Endothelial cell of umbilical vein (primary cell): ENCODE measurements around the gene SH3PXD2B. TPM values are rescaled to one million over a fixed set of nuclear protein-coding genes. Genes with fewer than 3 reads are reported as not detected.

ENCODE experiments used
- BruUV-seq: library from RNA; stranded (reverse); fragments of 400-500 nt; replicated peaks from 2 replicates; lab custom pipeline; 2021; lab: Mats Ljungman, UMichigan
- CTCF ChIA-PET: fragments of 300-600, 350-600 bp; sonication (Branson Sonifier 250); formaldehyde crosslinking; loops from one replicate; lab custom pipeline; 2021; ENCODE audit warnings: antibody characterized with exemption, inconsistent platforms; lab: Charles Lee
- POLR2A ChIA-PET: fragments of 300-600, 350-600 bp; sonication (Branson Sonifier 250); formaldehyde crosslinking; loops from one replicate; lab custom pipeline; 2021; ENCODE audit warnings: antibody characterized with exemption, inconsistent platforms; lab: Charles Lee
- DNase-seq: peaks from one replicate; pipeline ENCODE4 v3.0.0-alpha.2; 2011; ENCODE audit warnings: low read depth, low spot score
- FAIRE-seq: peaks from 2 replicates; lab custom pipeline; 2011; peaks lifted over from hg19 to GRCh38; lab: Jason Lieb, UNC
- H2AFZ ChIP-seq: 2 replicates; pipeline ENCODE4 v1.6.0; 2012; ENCODE audit warnings: low read depth, low read length, control low read depth, inconsistent platforms
- H3K27ac ChIP-seq: 2 replicates; pipeline ENCODE4 v1.5.1; 2011; ENCODE audit warnings: low read depth, mild to moderate bottlenecking, control low read depth, low read length, moderate library complexity; ENCODE audit not compliant: insufficient read depth
- H3K27me3 ChIP-seq, 2 experiments: 2 replicates each; pipeline versions ENCODE4 v1.6.0 to v1.6.1; 2011; ENCODE audit warnings: low read length in 2 of 2, mixed read lengths in 1 of 2; ENCODE audit not compliant: control insufficient read depth in 2 of 2, insufficient read depth in 2 of 2
- H3K36me3 ChIP-seq, 2 experiments: 2 replicates in 1 of 2; 3 replicates in 1 of 2; pipeline ENCODE4 v1.5.1; 2011; ENCODE audit warnings: low read length in 2 of 2, mild to moderate bottlenecking in 1 of 2, moderate library complexity in 1 of 2; ENCODE audit not compliant: control insufficient read depth in 2 of 2, insufficient read depth in 2 of 2; ENCODE audit errors: extremely low read depth in 1 of 2
- H3K4me1 ChIP-seq: 3 replicates; pipeline ENCODE4 v1.5.1; 2011; ENCODE audit warnings: mild to moderate bottlenecking, low read length; ENCODE audit not compliant: control insufficient read depth, insufficient read depth; ENCODE audit errors: extremely low read depth
- H3K4me2 ChIP-seq: 2 replicates; pipeline ENCODE4 v1.6.1; 2011; ENCODE audit warnings: low read length, control low read depth, mixed read lengths; ENCODE audit not compliant: insufficient read depth
- H3K4me3 ChIP-seq, 3 experiments: fragments of 200-600 bp in 1 of 3; sonication (generic), shearing (Covaris generic) in 1 of 3; replicated peaks in 1 of 3; 2 replicates each; pipeline ENCODE4 v1.5.1; 2011 to 2016; ENCODE audit warnings: control low read depth in 3 of 3, low read length in 3 of 3, mild to moderate bottlenecking in 2 of 3, inconsistent platforms in 1 of 3, low read depth in 1 of 3, moderate library complexity in 1 of 3; ENCODE audit not compliant: insufficient read depth in 1 of 3
- H3K79me2 ChIP-seq: 2 replicates; pipeline ENCODE4 v1.6.0; 2012; ENCODE audit warnings: low read length, inconsistent platforms; ENCODE audit not compliant: control insufficient read depth, insufficient read depth
- H3K9ac ChIP-seq: replicated peaks from 2 replicates; pipeline ENCODE3; 2011; ENCODE audit warnings: low read length, control low read depth; ENCODE audit not compliant: insufficient read depth; ENCODE audit errors: extremely low read depth
- H3K9me1 ChIP-seq: replicated peaks from 3 replicates; pipeline ENCODE4 v1.6.0; 2011; ENCODE audit warnings: mild to moderate bottlenecking, low read length; ENCODE audit not compliant: control insufficient read depth, insufficient read depth; ENCODE audit errors: extremely low read depth
- H3K9me3 ChIP-seq: replicated peaks from 2 replicates; pipeline ENCODE4 v1.5.1; 2012; ENCODE audit warnings: low read length, inconsistent platforms; ENCODE audit not compliant: control insufficient read depth, insufficient read depth
- H4K20me1 ChIP-seq: replicated peaks from 2 replicates; pipeline ENCODE3; 2011; ENCODE audit warnings: mild to moderate bottlenecking, low read length; ENCODE audit not compliant: control insufficient read depth, insufficient read depth; ENCODE audit errors: extremely low read depth
- CTCF ChIP-seq, 2 donors: IDR thresholded peaks; 1 replicate in 1 of 2; 2 replicates in 1 of 2; pipeline ENCODE4 v1.5.1; 2011; ENCODE audit warnings: low read length in 2 of 2, mild to moderate bottlenecking in 2 of 2, moderate library complexity in 2 of 2, control low read depth in 1 of 2, inconsistent platforms in 1 of 2, low read depth in 1 of 2; ENCODE audit not compliant: insufficient read depth in 1 of 2; ENCODE audit errors: extremely low read depth in 1 of 2
- EZH2 ChIP-seq: IDR thresholded peaks from 2 replicates; pipeline ENCODE4 v1.6.1; 2012; ENCODE audit warnings: borderline replicate concordance, low read depth, mild to moderate bottlenecking, moderate library complexity, low read length, inconsistent platforms; ENCODE audit not compliant: severe bottlenecking
- FOS ChIP-seq: IDR thresholded peaks from 2 replicates; pipeline ENCODE4 v1.6.1; 2011; ENCODE audit warnings: mild to moderate bottlenecking, low read length, moderate library complexity, borderline replicate concordance; ENCODE audit not compliant: insufficient read depth
- GATA2 ChIP-seq: IDR thresholded peaks from 2 replicates; pipeline ENCODE4 v1.7.0; 2011; ENCODE audit warnings: low read depth, mild to moderate bottlenecking, moderate library complexity, mixed read lengths, low read length; ENCODE audit not compliant: insufficient read length, insufficient read depth
- JUN ChIP-seq: IDR thresholded peaks from 2 replicates; pipeline ENCODE4 v1.6.1; 2011; ENCODE audit warnings: borderline replicate concordance, low read depth; ENCODE audit not compliant: insufficient read length, insufficient read depth
- MAX ChIP-seq: IDR thresholded peaks from 2 replicates; pipeline ENCODE4 v1.6.1; 2011; ENCODE audit not compliant: insufficient read depth, insufficient read length
- MYC ChIP-seq: IDR thresholded peaks from one replicate; pipeline ENCODE4 v1.6.1; 2011; ENCODE audit warnings: mild to moderate bottlenecking, low read depth, low read length
- POLR2A ChIP-seq: IDR thresholded peaks from 2 replicates; pipeline ENCODE4 v1.6.1; 2012; ENCODE audit warnings: low read depth, mild to moderate bottlenecking, control low read depth, low read length
- POLR2AphosphoS5 ChIP-seq: IDR thresholded peaks from 2 replicates; pipeline ENCODE4 v1.6.1; 2012; ENCODE audit warnings: low read depth, mild to moderate bottlenecking, control low read depth, low read length, moderate library complexity; ENCODE audit not compliant: insufficient read depth
- dilution Hi-C: fragments of 300-500 bp; cut with MboI; formaldehyde crosslinking; loops from one replicate; pipeline ENCODE4 v1.15.0; 2019; ENCODE audit warnings: low sequenced_read_pairs; ENCODE audit not compliant: extremely low pct_ligation_motif_present
- intact Hi-C: fragments of 100-400 bp; cut with micrococcal nuclease; formaldehyde crosslinking; loops from one replicate; pipeline ENCODE4 v1.10.0; 2022
- polyA plus RNA-seq, 4 experiments: library from polyadenylated mRNA; depleted of rRNA in 3 of 4; stranded (reverse) in 3 of 4; unstranded in 1 of 4; fragments of >200 nt; gene quantifications; 2 replicates each; pipeline versions ENCODE4 v1.2.1 to v1.2.3, GENCODE V29; 2011 to 2012; ENCODE audit warnings: missing spikeins in 1 of 4
- total RNA-seq: library from RNA; stranded (reverse); gene quantifications from 2 replicates; pipeline ENCODE4 v1.2.3, GENCODE V29; 2021

The SH3PXD2B gene
- total and polyA plus RNA-seq, 2 donors (not counting 3 experiments of a cell fraction or from before 2014, with no cell fraction given) = 23.5 to 66.3 TPM

- no TSS peak for BruUV-seq
- no peaks in the 10 kb centered on the region for H3K36me3 ChIP-seq
- H3K9ac ChIP-seq = no peak overlapping the region
- H3K9me3 ChIP-seq = no peaks in the 10 kb centered on the region
- ChIA-PET CTCF (interaction anchor here (0.7 kb wide), 1 partner anchor 1307 kb away, joined by 4 read pairs; no protein-coding TSS in a partner anchor), POLR2A (no interaction called here)
- no peaks in the 10 kb centered on the region for H3K79me2 ChIP-seq
- no peak for DNase-seq
- dilution Hi-C loops = no loop called here
- H4K20me1 ChIP-seq = no peaks in the 10 kb centered on the region
- peaks cover 2% of the 10 kb centered on the region in 2 experiments for H3K27me3 ChIP-seq
- H3K27ac ChIP-seq = no peak overlapping the region
- TF ChIP-seq POLR2AphosphoS5 = no peak
- TF ChIP-seq MAX = no peak
- TF ChIP-seq POLR2A = no peak
- TF ChIP-seq EZH2 = no peak
- no peak for TF ChIP-seq GATA2
- no peak for TF ChIP-seq JUN
- no peak for TF ChIP-seq FOS
- no peak for TF ChIP-seq CTCF (IDR thresholded peaks at IDR 0.05; ENCODE audit: extremely low read depth in 1 of 2, insufficient read depth in 1 of 2, low read depth in 1 of 2, low read length in 2 of 2)
- TF ChIP-seq MYC = no peak
- H3K4me2 ChIP-seq = no peak overlapping the region
- intact Hi-C loops = no loop called here
- H3K4me1 ChIP-seq = no peaks in the 10 kb centered on the region
- H3K4me3 ChIP-seq = no peak overlapping the region
- FAIRE-seq = no peak
- no peaks in the 10 kb centered on the region for H3K9me1 ChIP-seq
- no peak overlapping the region for H2AFZ ChIP-seq
Measured at GRCh38 chr5:172305380-172305779, 148.9 kb downstream of the SH3PXD2B start.
